GM23248 (cell line): ENCODE measurements around the gene UCP3.

Experiments used
- EZH2 ChIP-seq: fragments of 200-600 bp; sonication (generic); IDR thresholded peaks from 2 replicates; pipeline ENCODE4 v1.6.1; 2018; ENCODE audit warnings: antibody characterized with exemption, mild to moderate bottlenecking; ENCODE audit not compliant: insufficient read depth, poor library complexity, severe bottlenecking
- EZH2phosphoT487 ChIP-seq: fragments of 200-600 bp; sonication (generic); IDR thresholded peaks from 2 replicates; pipeline ENCODE4 v1.6.1; 2018; ENCODE audit warnings: antibody characterized with exemption, moderate library complexity, mild to moderate bottlenecking, low read depth; ENCODE audit not compliant: insufficient read depth

- TF ChIP-seq EZH2 (no peak), EZH2phosphoT487 (no peak)
These were observed 43.1 kb downstream of the UCP3 start for GRCh38 chr11:73965764-73966121.
